GM12801 (cell line): ENCODE measurements around the gene NDUFS8.

Source experiments
- TF ChIP-seq, protein P1 (sequence below): IDR thresholded peaks from one replicate; pipeline ENCODE4 v1.5.1; 2011; ENCODE audit warnings: control low read depth; ENCODE audit not compliant: insufficient read length; ENCODE audit errors: extremely low read depth

The NDUFS8 gene

DNA sequence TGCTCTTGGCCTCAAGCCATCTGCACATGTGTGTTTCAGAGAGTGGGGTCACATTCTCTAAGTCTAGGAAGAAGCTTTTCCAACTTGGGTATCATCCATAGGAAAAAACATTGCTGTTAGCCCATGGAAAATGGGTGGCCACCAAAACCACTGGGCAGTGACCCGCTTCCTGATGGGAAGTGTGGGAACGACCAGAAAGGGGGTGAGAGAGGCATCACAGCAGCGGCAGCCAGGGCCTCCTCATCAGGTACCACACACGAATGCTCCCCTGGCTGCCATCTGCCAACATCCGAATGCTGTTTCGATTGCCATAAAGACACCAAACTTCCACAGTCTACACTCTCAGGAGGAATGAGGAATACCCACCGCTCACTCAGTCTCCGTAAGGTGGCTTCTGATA lies 50.4 kb downstream of the NDUFS8 start:
- TF ChIP-seq, protein P1, sequence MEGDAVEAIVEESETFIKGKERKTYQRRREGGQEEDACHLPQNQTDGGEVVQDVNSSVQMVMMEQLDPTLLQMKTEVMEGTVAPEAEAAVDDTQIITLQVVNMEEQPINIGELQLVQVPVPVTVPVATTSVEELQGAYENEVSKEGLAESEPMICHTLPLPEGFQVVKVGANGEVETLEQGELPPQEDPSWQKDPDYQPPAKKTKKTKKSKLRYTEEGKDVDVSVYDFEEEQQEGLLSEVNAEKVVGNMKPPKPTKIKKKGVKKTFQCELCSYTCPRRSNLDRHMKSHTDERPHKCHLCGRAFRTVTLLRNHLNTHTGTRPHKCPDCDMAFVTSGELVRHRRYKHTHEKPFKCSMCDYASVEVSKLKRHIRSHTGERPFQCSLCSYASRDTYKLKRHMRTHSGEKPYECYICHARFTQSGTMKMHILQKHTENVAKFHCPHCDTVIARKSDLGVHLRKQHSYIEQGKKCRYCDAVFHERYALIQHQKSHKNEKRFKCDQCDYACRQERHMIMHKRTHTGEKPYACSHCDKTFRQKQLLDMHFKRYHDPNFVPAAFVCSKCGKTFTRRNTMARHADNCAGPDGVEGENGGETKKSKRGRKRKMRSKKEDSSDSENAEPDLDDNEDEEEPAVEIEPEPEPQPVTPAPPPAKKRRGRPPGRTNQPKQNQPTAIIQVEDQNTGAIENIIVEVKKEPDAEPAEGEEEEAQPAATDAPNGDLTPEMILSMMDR, result no peak

DNA sequence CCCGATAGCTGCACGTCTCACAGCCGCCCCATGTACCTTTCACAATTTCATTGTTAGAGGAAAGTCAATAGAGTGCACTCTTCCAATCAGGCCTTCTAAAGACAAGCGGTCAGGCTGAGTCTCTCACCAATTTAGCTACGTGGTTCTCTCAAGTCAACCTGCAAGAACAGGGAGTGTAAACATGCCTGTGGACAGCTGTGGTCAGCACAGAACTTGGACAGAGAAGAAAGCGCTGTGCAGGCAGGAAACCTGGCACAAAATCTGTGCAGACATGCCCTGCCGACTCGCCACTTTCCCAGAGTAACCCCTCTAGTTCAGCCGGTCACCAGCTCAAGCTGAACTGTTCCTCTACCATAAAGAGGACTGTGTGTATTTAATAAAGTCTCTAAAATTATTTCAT lies 51.2 kb downstream of the NDUFS8 start:
- TF ChIP-seq, protein P1, result no peak

DNA sequence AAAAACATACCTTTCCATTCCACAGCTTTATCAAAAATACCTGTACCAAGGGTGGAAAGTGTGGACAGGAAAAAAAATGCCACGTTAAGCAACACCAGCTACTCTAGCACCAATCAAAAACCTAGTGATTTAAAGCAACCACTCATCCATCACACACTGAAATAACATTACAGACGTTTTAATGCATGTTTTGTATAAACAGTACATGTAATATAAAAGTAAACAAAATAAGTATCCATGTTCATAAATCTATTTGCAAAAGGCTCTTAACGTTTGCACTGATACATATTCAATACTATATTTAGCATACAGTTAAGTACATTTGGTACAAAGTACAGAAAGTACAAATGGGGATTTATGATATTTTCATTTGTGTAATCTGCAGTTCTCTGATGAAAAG lies 52.0 kb downstream of the NDUFS8 start:
- TF ChIP-seq, protein P1, result no peak

DNA sequence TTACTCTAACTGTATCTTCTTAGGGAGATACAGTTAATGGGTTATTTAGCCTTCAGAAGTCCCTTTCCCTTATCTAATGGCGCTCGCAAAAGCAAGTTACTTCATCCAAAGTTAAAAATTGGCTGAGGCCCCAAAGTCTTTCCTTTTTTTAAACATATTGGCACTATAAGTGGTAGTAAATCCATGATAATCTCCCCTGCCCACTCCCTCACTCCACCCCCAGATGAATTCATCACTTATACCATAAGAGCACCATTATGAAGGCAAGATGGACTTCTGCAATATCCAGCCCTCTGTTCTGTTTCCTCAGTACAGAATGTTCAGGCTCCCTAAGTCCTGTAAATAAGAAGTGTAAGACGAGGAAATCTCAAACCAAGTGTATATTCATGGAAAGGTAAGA lies 53.0 kb downstream of the NDUFS8 start:
- TF ChIP-seq, protein P1, result no peak
